HPDE6-E6E7 (cell line): ENCODE results near the gene SPRR5.

Experiments used
- DNase-seq: peaks from one replicate; pipeline ENCODE4 v3.0.0; 2011; ENCODE audit warnings: missing footprints; ENCODE audit errors: extremely low spot score

The SPRR5 gene, protein sequence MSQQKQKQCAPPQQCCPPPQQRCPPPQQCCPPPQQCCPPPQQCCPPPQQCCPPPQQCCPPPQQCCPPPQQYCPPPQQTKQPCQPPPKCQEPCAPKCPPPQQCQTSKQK

GRCh38 chr1:152946651-152947256 is at the start of gene SPRR5:
Gene SPRR5, plus strand, starts transcription at chr1:152947206. Its CDS starts 1,349 bp downstream, at chr1:152948555.
- DNase-seq = no peak

- DNase-seq = no peak
Observed at GRCh38 chr1:152899027-152899426, 48.0 kb upstream of the SPRR5 start.

- DNase-seq = no peak
Observed at GRCh38 chr1:152899883-152900282, 47.1 kb upstream of the SPRR5 start.

GRCh38 chr1:152901631-152902030 is 45.4 kb upstream of the SPRR5 start:
- DNase-seq = no peak

DNA sequence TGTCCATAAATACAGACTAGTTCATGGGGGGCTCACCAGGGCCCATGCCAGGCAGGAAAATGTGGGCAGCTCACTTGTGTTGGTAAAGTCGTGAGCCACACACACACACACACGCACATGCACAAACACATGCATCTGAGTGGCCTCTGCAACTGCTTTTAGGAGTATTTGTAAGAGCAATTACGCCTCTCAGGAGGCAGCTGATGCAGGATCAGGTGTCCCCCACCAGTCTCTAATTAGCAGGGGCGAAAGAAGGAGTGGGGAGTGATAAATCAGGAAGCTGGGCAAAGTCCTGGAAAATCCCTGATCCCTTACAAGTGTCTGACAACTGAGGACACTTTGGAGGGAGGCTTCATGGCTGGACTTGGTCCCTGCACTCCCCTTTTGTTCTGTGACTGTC is 44.4 kb upstream of the SPRR5 start:
- no peak for DNase-seq

DNA sequence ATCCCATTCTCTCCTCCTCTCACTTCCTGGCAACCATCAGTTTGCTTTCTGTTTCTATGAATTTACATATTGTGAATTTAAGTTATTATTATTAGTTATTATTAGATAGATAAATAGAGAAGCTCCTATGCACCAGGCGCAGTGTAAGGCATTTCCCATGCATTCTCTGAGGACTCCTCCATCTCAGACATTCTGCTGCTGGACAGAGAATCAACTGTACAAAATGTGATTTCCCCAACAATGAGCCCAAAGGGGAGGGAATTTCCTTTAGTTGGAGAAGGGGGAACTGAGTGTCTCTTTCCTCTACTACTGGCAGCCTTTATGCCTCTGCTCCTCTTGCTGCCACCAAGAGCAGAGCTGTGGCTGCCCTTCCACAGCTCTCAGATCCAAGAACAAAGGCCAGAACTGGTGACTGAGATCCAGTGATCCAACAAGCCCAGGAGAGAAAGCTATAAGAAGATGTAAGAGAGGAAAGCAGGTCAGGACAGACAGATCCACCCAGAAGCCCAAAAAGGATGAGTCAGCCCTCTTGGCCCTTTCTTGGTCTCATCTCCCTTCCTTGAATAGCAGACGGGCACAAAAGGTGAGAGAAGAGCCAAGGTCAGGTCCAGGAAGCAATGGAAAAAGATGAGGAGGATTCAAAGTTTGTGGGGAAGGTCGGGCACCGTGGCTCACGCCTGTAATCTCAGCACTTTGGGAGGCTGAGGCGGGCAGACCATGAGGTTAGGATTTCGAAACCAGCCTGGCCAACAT is 42.1 kb upstream of the SPRR5 start:
- DNase-seq = no peak

DNA sequence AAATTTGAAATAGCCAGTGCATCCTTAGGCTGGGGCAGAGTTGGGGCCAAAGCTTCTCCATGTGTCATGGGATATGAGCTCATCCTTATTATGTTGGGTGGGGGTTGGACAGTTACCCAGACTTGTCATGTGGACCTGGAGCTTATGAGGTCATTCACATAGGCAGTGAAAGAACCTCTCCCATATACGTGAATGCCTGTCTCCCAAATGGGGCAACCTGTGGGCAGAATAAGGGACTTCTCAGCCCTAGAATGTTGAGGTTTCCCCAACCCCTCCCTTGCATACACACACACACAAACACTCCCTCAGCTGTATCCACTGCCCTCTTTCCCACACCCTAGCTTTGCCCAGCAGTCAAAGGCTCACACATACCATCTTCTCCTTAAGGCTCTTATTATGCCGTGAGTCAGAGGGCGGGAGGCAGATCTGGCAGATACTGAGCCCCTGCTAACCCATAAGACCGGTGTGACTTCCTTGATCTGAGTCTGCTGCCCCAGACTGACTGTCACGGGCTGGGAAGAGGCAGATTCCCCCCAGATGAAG is 40.9 kb upstream of the SPRR5 start:
- DNase-seq = peak; percentile 96

- DNase-seq = peak; percentile 78
Observed at GRCh38 chr1:152907686-152908601, 39.1 kb upstream of the SPRR5 start, which contains the start of gene IVL. Gene IVL, plus strand, starts transcription at chr1:152908546. Its CDS starts 1,252 bp downstream, at chr1:152909798.

GRCh38 chr1:152909206-152909605 is 37.8 kb upstream of the SPRR5 start:
- DNase-seq = no peak

GRCh38 chr1:152912471-152912870 is 34.5 kb upstream of the SPRR5 start:
- no peak for DNase-seq

DNA sequence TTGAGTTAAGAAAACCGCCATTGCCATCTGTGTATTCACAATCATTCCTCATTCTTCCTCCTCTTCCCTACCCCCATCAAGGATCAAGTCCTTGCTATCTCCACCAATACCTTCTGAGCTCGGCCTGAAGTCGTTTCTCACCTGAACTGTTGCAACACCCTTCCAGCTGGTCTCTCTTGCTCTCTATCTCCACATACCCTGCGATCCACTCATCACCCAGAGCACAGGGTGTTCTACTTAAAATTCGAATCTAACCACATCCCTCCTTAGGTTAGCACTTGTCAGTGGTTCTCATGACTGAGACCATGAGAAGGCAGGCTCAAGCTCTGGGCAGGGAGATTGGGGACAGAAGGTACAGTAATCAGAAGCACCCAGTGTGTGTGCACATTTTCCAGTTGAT is 34.1 kb upstream of the SPRR5 start:
- no peak for DNase-seq

DNA sequence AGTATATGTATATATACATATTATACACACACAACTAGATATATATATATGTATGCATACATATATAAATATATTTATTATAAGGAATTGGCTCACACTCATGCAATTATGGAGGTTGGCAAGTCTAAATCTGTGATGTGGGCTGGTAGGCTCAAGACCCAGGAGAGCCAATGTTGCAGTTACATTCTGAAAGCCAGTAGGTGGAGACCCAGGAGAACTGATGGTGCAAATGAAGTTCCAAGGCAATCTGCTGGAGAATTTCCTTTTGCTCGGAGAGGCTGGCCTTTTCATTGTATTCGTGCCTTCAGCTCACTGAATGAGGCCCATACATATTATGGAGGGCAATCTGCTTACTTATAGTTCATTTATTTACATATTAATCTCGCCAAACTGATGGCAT is 29.2 kb upstream of the SPRR5 start:
- no peak for DNase-seq

GRCh38 chr1:152919071-152919470 is 27.9 kb upstream of the SPRR5 start:
- DNase-seq = no peak

GRCh38 chr1:152924191-152924590 is 22.8 kb upstream of the SPRR5 start:
- DNase-seq = no peak

- no peak for DNase-seq
Observed at GRCh38 chr1:152926091-152926490, 20.9 kb upstream of the SPRR5 start.

GRCh38 chr1:152928671-152929070 is 18.3 kb upstream of the SPRR5 start:
- DNase-seq = no peak

- no peak for DNase-seq
Observed at GRCh38 chr1:152932170-152932811, 14.7 kb upstream of the SPRR5 start.

DNA sequence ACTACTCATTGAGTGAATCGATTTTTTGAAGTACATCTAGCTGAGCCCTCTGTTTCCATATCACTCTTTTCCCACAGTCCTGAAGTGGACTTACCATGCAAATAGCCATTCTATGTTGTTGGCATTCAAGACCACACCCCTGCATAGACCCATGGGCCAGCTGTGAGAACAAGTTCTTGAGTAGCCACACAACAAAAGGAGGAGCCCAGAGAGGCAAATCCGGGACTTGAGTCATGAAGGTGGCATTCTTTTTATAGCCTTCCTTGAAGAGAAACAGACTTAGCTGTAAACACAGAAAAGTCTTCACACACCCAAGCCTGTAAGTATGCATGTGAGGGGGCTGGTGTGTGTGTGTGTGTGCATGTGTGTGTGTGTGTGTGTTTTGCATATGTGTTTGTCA is 13.8 kb upstream of the SPRR5 start:
- DNase-seq = no peak

DNA sequence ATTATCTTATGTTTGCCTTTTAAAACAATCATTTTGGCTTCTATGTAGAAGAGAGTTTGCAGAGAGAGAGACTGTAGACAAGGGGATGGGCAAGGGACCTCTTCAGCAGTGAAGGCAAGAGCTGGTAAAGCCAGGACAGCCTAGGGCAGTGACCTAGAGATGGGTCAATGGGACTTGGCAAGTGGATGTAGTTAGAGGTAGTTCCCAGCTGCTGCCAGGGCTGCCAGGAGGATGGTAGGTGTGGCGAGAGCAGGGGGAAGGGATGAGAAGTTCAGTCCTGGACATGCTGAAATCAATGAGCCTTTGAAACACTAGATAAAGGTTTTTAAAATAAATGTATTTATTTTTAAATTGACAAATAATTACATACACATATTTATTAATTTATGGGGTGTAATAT is 6.4 kb upstream of the SPRR5 start:
- no peak for DNase-seq

DNA sequence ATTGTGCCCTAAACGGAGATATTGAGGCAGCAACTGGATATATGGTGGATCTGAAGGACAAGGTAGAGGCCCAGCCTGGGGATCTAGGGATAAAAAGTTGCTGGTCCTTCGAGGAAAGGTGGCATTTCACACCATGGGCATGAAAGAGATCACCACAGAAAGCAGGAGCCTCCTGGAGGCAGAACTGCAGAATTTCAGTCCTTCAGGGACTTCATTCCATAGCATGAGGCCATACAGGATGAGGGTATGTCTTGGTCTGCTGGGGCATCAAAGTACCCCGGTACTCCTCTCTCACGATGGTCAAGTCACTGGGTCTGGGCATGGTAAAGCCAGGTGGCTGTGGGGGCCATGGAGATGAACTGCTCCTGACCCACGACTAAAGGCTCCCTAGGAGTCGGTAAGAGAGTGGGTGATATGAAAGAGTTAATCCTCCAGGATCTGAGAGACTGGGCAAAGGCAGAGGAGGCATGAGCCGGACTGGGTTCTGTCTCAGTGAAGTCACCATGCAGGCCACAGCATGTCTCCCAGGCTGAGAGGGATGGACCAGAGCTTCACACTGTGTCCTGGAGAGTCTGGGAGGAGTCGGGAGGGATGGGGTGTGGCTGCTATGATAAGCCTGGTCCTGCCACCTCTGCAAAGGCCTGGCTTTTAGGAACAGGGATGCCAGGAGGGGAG is 5.8 kb upstream of the SPRR5 start:
- DNase-seq = peak; percentile 84

GRCh38 chr1:152942161-152942560 is 4.8 kb upstream of the SPRR5 start:
- no peak for DNase-seq
